Activated CD8-positive, alpha-beta T cell treated with anti-CD3 and anti-CD28 coated beads for 36 hours (primary cell): ENCODE measurements around the gene SLC6A13. TPM values are rescaled to one million over a fixed set of nuclear protein-coding genes. Genes with fewer than 3 reads are reported as not detected.

Source experiments
- ATAC-seq: fragments of 200-7000 bp; cut with Tn5 transposase; one replicate; pipeline ENCODE4 v1.10.0; 2021; ENCODE audit warnings: mild to moderate bottlenecking, moderate library complexity
- CTCF ChIA-PET: fragments of 350-600 bp; sonication (Branson Sonifier 250); formaldehyde crosslinking; loops from one replicate; lab custom pipeline; 2021; ENCODE audit warnings: antibody characterized with exemption; lab: Charles Lee
- POLR2A ChIA-PET: fragments of 350-600 bp; sonication (Branson Sonifier 250); formaldehyde crosslinking; loops from one replicate; lab custom pipeline; 2021; ENCODE audit warnings: antibody characterized with exemption; lab: Charles Lee
- DNase-seq: peaks from one replicate; pipeline ENCODE4 v3.0.0-alpha.2; 2020
- H3K27ac Mint-ChIP-seq: one replicate; pipeline ENCODE4 v1.8.0; 2021; ENCODE audit warnings: mild to moderate bottlenecking, mixed read lengths
- H3K27me3 Mint-ChIP-seq: one replicate; pipeline ENCODE4 v1.8.0; 2021; ENCODE audit warnings: mixed read lengths
- H3K36me3 Mint-ChIP-seq: one replicate; pipeline ENCODE4 v1.8.0; 2021; ENCODE audit warnings: low read depth, mixed read lengths
- H3K4me1 Mint-ChIP-seq: one replicate; pipeline ENCODE4 v1.8.0; 2021; ENCODE audit warnings: low read depth, mixed read lengths
- H3K4me3 Mint-ChIP-seq: one replicate; pipeline ENCODE4 v1.8.0; 2021; ENCODE audit warnings: mild to moderate bottlenecking, moderate library complexity, mixed read lengths
- H3K9me3 Mint-ChIP-seq: one replicate; pipeline ENCODE4 v1.8.0; 2021; ENCODE audit warnings: mixed read lengths
- intact Hi-C: fragments of 100-400 bp; cut with micrococcal nuclease; formaldehyde crosslinking; loops from one replicate; pipeline ENCODE4 v1.10.0; 2022
- total RNA-seq, 2 experiments: library from RNA; stranded (reverse); gene quantifications; one replicate each; pipeline ENCODE4 v1.2.3, GENCODE V29; 2021
- TF ChIP-seq, protein P1 (sequence below): fragments of 200-600 bp; IDR thresholded peaks from one replicate; pipeline ENCODE4 v1.8.0; 2022; ENCODE audit warnings: antibody characterized with exemption, mild to moderate bottlenecking

The SLC6A13 gene
- total RNA-seq, 2 experiments from 2014 or later: not detected

DNA sequence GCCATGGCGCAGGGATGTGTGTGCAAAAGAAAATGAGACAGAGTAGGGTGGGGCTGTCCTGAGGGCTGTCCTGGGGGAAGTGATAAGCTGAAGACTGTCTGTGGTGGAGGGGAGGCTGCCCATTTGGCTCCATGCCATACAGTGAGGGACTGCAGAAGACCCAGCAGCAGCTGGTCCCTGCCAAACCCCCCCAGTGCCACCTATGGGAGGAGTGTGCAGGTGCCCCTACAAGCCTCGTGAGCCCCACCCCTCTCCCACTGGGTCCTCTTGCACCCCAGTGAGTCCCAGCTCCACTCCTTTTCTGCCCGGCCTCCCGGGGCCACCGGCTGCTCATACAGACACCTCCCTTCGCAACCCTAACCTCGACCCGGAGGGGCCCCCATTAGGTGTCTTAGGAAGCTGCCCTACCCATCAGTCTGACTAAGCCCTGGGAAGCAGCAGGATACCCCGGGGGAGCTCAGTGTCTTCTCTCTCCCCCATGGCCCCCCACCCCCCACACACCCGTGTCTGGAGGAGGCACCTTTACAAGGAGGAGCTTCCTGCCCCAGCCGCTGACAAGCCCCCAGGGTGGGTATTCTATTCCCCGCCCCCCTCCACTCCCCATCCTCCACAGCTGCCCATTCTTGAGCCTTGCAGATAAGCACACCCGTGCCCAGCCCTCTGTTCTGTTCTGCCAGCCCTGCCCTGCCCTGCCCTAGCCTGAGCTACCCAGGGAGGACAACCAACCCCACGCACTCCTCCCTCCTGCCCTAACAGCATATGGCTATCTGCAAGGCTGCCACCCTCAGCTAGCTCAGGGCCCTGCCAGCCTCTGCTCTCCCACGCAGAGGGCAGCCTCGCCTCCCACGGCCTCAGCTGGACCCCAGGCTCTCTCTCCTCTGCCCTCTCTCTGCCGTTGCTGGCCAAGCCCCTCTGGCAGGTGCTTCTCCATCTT lies 90.6 kb downstream of the SLC6A13 start:
- intact Hi-C loops: no loop called here
- Mint-ChIP-seq H3K27ac (no peak overlapping the region), H3K27me3 (no peaks in the 10 kb centered on the region), H3K9me3 (no peaks in the 10 kb centered on the region), H3K4me3 (no peak overlapping the region), H3K4me1 (peaks cover 14% of the 10 kb centered on the region), H3K36me3 (no peaks in the 10 kb centered on the region)
- DNase-seq: no peak
- CTCF ChIA-PET: interaction anchor here (1.3 kb wide), 1 partner anchor 48 kb away, joined by 4 read pairs; no protein-coding TSS in a partner anchor
- POLR2A ChIA-PET: no interaction called here
- TF ChIP-seq, protein P1, sequence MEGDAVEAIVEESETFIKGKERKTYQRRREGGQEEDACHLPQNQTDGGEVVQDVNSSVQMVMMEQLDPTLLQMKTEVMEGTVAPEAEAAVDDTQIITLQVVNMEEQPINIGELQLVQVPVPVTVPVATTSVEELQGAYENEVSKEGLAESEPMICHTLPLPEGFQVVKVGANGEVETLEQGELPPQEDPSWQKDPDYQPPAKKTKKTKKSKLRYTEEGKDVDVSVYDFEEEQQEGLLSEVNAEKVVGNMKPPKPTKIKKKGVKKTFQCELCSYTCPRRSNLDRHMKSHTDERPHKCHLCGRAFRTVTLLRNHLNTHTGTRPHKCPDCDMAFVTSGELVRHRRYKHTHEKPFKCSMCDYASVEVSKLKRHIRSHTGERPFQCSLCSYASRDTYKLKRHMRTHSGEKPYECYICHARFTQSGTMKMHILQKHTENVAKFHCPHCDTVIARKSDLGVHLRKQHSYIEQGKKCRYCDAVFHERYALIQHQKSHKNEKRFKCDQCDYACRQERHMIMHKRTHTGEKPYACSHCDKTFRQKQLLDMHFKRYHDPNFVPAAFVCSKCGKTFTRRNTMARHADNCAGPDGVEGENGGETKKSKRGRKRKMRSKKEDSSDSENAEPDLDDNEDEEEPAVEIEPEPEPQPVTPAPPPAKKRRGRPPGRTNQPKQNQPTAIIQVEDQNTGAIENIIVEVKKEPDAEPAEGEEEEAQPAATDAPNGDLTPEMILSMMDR: no peak
- no peak for ATAC-seq

GRCh38 chr12:171276-171675 lies 91.4 kb downstream of the SLC6A13 start:
- ChIA-PET POLR2A (no interaction called here), CTCF (interaction anchor here (1.3 kb wide), 1 partner anchor 49 kb away, joined by 4 read pairs; no protein-coding TSS in a partner anchor)
- TF ChIP-seq, protein P1: no peak
- Mint-ChIP-seq H3K9me3 (no peaks in the 10 kb centered on the region), H3K4me3 (no peak overlapping the region), H3K27me3 (no peaks in the 10 kb centered on the region), H3K27ac (no peak overlapping the region), H3K4me1 (peaks cover 14% of the 10 kb centered on the region), H3K36me3 (no peaks in the 10 kb centered on the region)
- DNase-seq (no peak), ATAC-seq (no peak)
- intact Hi-C loops: no loop called here

Other genes with a start within 250 kb of the SLC6A13 start
- gene IQSEC3, start 196.1 kb downstream of the SLC6A13 start, total RNA-seq: 1 to 10 TPM; 2.5 to 2.7 TPM
- not detected for gene SLC6A12, start 48.7 kb downstream of the SLC6A13 start, total RNA-seq
- 10 to 100 TPM; 60.0 to 68.9 TPM for gene KDM5A, start 126.5 kb upstream of the SLC6A13 start, total RNA-seq
- 10 to 100 TPM; 14.0 to 19.0 TPM for gene CCDC77, start 138.8 kb upstream of the SLC6A13 start, total RNA-seq
- 1 to 10 TPM; 2.8 to 3.4 TPM for gene B4GALNT3, start 197.1 kb upstream of the SLC6A13 start, total RNA-seq